Esophagus mucosa (tissue), 1 donor: ENCODE measurements around the gene C1QL1. TPM values are rescaled to one million over a fixed set of nuclear protein-coding genes. Genes with fewer than 3 reads are reported as not detected.

Source experiments
- ATAC-seq: fragments of 200-7000 bp; cut with Tn5 transposase; one replicate; pipeline ENCODE4 v1.9.1; 2020
- total RNA-seq: library from RNA; stranded (reverse); gene quantifications from one replicate; pipeline ENCODE4 v1.2.4, GENCODE V29; 2023
- donor health status: DM: yes; HTN: yes; CAD: no.

The C1QL1 gene
- total RNA-seq, 1 donor from 2014 or later: 0.12 TPM

GRCh38 chr17:44928950-44929720 is 39.0 kb downstream of the C1QL1 start:
- no peak for ATAC-seq

- no peak for ATAC-seq
These were observed 40.0 kb downstream of the C1QL1 start for GRCh38 chr17:44928136-44928535.

DNA sequence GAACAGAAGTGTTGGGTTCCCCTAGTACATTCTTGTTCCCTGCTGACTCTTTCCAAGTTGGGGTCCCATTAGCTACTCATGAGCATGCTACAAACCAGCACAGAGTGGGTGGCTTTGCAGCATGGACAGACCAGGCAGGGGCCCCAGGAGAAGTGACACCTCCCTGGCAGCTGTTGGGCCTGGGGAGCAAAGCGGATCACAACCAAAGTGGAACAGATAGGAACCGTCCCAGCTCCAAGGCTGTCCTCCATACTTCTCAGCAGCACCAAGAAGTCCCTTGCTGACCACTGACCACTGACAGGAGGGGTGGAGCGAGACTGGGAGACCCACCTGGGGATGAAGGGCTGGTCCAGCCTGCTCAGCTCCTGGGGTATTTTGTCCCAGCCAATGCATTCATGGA is 40.4 kb downstream of the C1QL1 start:
- ATAC-seq: no peak

DNA sequence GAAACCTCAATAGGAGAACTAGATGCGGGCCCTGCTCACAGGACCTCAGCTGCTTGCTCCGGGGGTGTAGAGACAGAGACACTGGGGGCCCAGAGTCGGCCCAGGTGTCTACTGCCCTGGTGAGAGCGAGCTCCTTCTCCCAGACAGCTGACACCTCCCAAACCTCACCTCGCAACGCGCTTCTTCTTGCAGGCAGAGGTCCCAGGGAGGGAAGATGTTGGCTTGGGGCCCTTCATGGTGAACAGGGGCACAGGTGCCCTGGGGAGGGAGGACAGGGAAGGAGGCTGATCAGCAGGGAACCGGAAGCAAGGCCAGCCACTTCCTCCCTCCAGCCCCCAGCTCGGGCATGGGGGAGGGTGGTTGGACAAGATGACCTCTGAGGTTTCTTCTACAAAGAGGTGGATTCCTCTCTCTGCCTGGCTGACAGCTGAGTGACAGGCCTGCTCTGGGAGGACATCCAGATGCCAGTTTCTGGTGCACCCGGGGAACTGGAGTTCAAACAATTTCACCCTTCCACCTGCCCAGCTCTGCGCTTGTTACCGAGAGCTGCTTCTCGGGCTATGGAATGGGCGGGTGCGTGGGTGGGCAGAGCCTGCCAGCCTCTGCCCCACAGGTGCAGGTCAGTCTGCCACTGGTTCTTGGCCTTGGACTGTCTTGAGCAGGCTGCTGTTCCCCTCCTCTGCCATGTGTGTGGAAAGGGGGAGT is 41.1 kb downstream of the C1QL1 start:
- ATAC-seq: no peak

DNA sequence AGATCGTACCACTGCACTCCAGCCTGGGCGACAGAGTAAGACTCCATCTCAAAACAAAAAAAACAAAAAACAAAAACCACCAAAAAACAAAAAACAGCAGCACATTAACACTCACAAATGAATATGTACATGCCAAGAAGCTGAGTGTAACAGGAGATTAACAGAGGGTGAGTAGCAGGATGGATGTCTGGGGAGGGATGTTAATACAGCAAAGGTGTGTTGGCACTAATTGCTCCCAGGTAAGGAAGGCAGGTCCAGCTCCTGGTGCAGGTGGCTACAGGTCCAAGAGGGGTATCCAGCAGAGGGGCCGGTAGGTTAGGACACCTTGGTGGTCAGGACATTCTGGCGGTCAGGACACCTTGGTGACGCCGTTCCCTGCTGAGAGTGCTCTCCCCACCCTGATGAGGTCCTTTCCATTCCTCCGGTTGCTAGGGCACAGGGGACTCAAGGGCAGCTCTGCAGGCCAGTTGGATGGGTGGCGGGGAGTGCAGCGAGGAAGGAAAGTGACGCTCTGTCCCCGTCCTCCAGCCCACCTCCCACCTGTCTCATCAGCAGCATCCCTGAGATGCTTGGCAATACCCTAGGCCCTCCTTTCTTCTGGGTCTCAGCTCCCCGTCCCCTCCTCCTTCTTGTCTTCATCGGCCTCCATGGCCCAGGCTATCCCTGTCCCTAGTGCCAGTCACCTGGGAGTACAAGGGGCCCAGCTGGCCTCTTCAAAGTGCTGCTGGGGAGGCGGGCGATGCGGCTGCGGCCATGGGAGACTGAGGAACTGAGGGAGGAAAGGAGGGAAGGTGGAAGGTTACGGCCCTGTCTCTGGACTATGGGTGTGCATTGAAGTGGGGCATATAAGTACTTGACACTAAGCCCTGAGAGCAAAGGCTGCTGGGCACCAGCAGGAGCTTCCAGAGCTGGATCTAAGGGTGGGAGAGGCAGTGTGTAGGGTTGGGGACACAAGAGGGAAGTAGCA is 42.1 kb downstream of the C1QL1 start:
- ATAC-seq: no peak

GRCh38 chr17:44924107-44924544 is 44.0 kb downstream of the C1QL1 start:
- ATAC-seq: no peak

DNA sequence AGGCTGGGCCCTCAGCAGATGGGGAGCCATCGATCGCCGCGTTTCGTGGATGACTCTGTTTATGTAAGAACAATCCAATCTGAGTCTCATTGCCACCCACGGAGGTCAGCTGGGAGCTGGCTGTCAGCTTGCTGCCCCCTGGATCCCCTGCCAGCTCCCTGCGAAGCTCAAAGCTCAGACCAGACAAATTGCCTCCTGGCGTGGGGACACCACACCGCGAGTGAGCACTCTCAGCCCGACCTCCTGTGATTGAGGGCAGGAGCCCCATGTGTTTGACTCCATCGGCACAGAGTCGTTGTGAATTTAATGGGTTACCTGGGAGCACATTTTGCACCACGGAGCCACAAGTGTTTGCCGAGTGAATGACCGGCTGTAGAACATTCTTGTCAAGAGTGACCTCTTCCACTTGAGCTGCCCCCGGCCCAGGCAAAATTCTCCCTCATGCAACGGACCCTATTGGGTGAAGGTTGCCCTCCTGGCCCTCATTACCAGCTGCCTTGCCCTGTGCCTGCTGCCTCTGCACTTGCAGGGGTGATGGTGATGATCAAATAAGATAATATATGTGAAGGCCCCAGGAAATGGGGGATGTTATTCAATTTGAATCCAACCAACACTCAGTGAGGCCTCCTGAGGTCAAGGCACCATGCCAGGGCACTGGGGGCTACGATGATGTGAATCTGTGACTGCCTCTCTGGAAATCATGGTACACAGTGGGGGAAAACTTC is 45.2 kb downstream of the C1QL1 start:
- ATAC-seq: no peak

DNA sequence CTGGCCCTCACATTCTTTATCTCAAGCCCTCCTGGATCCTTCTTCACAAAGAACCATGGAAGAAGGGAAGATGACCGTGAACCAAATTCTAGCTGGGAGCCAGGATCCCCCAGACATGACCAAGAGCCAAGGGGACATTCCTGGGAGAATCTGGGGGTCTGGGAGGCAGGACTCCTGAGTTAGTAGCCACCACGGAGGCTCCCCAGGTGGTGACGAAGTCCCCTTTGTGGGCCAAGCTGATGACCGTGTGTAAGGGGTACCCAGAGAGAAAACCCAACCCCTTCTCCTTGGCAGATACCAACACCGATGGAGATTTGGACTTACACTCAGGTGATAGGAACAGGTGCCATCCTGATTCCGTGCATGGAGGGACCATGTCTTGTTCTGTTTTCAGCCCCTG is 46.0 kb downstream of the C1QL1 start:
- ATAC-seq: no peak

- no peak for ATAC-seq
These were observed 46.8 kb downstream of the C1QL1 start for GRCh38 chr17:44921122-44921882.

GRCh38 chr17:44920565-44920940 is 47.5 kb downstream of the C1QL1 start:
- no peak for ATAC-seq

GRCh38 chr17:44919885-44920564 is 48.1 kb downstream of the C1QL1 start:
- peak; percentile 81 for ATAC-seq

DNA sequence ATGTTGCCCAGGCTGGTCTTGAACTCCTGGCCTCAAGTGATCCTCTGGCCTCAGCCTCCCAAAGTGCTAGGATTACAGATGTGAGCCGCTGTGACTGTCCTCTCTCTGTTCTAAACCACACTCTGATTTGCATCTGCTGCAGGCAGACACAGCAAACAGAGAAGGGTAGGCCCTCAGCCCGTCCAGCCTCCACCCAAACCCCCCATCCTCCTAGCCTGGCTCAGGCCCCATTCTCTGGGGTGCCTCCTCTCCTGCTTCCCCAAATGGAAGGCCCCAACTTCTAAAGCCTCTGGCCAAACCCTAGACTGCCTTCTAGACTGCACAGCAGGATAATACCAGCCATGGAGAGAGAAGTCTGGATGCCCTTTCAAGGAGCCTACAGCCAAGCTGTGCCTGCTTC is 48.7 kb downstream of the C1QL1 start:
- no peak for ATAC-seq

GRCh38 chr17:44918006-44918405 is 50.1 kb downstream of the C1QL1 start:
- no peak for ATAC-seq

DNA sequence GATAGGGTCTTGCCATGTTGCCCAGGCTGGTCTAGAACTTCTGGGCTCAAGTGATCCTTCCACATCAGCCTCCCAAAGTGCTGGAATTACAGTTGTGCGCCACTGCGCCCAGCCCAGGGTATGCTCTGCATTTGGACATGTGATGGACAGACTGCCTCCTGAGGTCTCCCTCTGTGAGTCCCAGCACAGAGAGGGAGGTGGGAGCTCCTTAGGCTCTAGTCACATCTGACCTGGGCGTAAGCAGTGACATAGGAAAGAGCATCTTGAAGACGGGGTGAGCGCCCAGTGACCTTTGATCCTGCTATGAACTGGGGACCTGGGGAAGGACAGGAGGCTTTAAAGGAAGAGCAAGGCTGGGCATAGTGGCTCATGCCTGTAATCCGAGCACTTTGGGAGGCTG is 50.6 kb downstream of the C1QL1 start:
- no peak for ATAC-seq

GRCh38 chr17:44916781-44917241 is 51.3 kb downstream of the C1QL1 start:
- peak; percentile 30 for ATAC-seq

DNA sequence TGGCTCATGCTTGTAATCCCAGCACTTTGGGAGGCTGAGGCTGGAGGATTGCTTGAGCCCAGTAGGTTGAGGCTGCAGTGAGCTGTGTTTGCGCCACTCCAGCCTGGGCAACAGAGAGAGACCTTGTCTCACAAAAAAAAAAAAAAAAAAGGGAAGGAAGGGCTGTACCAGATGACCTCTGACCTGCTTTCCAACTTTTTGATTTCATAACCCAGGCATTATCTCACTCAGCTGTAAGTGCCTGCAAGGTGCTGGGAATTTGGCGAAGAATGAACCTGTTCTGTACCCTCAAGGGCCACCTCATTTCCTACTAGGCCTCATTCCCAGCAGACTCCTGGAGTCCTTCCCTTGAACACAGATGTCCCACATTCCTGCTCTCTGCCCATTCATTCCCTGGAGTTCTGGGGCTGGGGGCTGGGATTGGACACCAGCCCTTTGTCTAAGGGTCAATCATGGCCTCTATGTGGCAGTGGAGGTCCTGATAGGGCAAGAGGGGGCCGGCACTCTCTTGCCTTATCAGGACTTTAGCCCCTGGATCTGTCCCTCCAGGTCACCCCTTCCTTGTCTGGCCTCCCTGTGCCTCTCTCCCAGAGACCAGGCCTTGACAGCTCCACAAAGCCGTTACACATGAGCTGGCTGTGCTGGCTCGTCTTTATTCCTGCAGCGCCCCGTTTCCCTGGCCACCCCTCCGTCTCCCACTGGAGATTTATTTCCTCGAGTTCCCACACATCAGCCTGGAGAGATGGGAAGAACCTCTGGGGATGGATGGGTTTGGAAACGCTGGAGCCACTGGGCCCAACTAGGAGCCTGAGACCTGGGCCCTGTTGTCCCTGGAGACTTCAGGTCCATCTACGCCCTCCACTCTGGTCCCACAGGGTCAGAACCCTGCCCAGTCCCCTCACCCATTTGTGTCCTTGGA is 52.0 kb downstream of the C1QL1 start:
- no peak for ATAC-seq

DNA sequence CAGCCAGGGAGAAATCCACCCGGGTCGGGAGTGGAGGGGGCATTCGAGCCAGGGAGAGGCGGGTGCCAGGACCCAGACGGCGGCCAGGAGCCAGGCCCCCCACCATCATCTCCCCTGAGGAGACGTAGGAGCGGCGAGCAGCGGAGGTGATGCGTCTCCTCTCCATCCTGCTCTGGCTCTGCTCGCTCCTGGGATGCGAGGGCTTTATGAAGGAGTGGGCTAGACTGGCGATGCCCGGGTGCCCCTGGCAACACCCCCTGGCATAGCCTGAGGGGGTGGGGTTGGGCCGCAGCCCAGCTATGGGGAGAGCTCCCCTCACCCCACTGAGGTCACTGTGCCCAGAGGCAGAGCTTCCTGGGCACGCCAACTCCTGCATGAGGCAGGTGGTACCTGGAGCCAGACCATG is 52.8 kb downstream of the C1QL1 start, which contains the start of gene GFAP:
TSS of gene GFAP (minus strand) at position 180 of the 406 bp plus-strand sequence. CDS start at position 166, 14 bp downstream.
- ATAC-seq: no peak

- no peak for ATAC-seq
These were observed 53.3 kb downstream of the C1QL1 start for GRCh38 chr17:44914698-44915271.

DNA sequence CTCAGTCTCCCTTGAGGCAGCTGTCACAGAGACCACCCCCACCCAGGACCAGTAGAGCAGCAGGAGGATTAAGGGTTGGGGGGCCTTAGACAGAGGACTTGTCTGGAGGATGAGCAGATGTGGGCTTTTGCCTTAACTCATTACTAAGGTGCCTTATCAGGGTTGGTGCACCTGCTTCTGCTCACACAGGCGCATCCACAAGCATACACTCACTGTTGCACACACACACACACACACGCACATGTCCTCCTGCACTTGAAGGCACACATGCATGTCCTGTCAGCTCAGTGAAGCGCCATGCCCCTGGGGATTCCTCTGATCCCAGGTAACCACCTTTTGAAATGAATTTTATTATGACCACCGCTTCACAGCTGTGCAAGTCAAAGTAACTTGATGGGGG is 54.0 kb downstream of the C1QL1 start:
- no peak for ATAC-seq
